ENCODE results near the gene CCK.
"Not testable (repeated sequence)": the region's sequence is repeated elsewhere in the genome, so short reads cannot be mapped to it uniquely, and the experiment has no call there.

CCK gene

GRCh38 chr3:42266085-42266484, at the start of gene CCK:
Gene CCK, minus strand, starts transcription at chr3:42266185. Its CDS starts 2,555 bp downstream, at chr3:42263630.
- no peak for DNase-seq (ENCODE audit: low spot score)

- DNase-seq (ENCODE audit: low spot score) = no peak
Measured at GRCh38 chr3:42314411-42314810, 48.4 kb upstream of the CCK start.

GRCh38 chr3:42308651-42309050, 42.7 kb upstream of the CCK start:
- no peak for DNase-seq (ENCODE audit: low spot score)

GRCh38 chr3:42306499-42306898, 40.5 kb upstream of the CCK start:
- no peak for DNase-seq (ENCODE audit: low spot score)

- DNase-seq (ENCODE audit: low spot score) = no peak
Measured at GRCh38 chr3:42302924-42303634, 37.1 kb upstream of the CCK start.

GRCh38 chr3:42301446-42302175, 35.6 kb upstream of the CCK start:
- no peak for DNase-seq (ENCODE audit: low spot score)

GRCh38 chr3:42300778-42301177, 34.8 kb upstream of the CCK start:
- no peak for DNase-seq (ENCODE audit: low spot score)

GRCh38 chr3:42300013-42300412, 34.0 kb upstream of the CCK start:
- DNase-seq (ENCODE audit: low spot score) = peak; percentile 57

GRCh38 chr3:42298259-42298658, 32.3 kb upstream of the CCK start:
- DNase-seq (ENCODE audit: low spot score) = no peak

- no peak for DNase-seq (ENCODE audit: low spot score)
Measured at GRCh38 chr3:42292009-42292408, 26.0 kb upstream of the CCK start.

- DNase-seq (ENCODE audit: low spot score) = no peak
Measured at GRCh38 chr3:42290966-42291714, 25.2 kb upstream of the CCK start.

GRCh38 chr3:42289026-42289425, 23.0 kb upstream of the CCK start:
- no peak for DNase-seq (ENCODE audit: low spot score)

- no peak for DNase-seq (ENCODE audit: low spot score)
Measured at GRCh38 chr3:42288385-42288784, 22.4 kb upstream of the CCK start.

GRCh38 chr3:42287423-42287822, 21.4 kb upstream of the CCK start:
- DNase-seq (ENCODE audit: low spot score) = not testable (repeated sequence)

GRCh38 chr3:42277676-42278075, 11.7 kb upstream of the CCK start:
- DNase-seq (ENCODE audit: low spot score) = no peak

- no peak for DNase-seq (ENCODE audit: low spot score)
Measured at GRCh38 chr3:42276141-42277132, 10.5 kb upstream of the CCK start.

GRCh38 chr3:42275217-42275616, 9.2 kb upstream of the CCK start:
- DNase-seq (ENCODE audit: low spot score) = no peak

GRCh38 chr3:42274266-42274665, 8.3 kb upstream of the CCK start:
- no peak for DNase-seq (ENCODE audit: low spot score)

GRCh38 chr3:42273361-42273760, 7.4 kb upstream of the CCK start:
- no peak for DNase-seq (ENCODE audit: low spot score)

GRCh38 chr3:42271786-42272185, 5.8 kb upstream of the CCK start:
- no peak for DNase-seq (ENCODE audit: low spot score)

- DNase-seq (ENCODE audit: low spot score) = no peak
Measured at GRCh38 chr3:42270561-42270960, 4.6 kb upstream of the CCK start.

GRCh38 chr3:42269647-42270046, 3.7 kb upstream of the CCK start:
- no peak for DNase-seq (ENCODE audit: low spot score)

Measured in ecto neural progenitor cell (in vitro differentiated cells).